Ureter (tissue), 1 donor: ENCODE measurements around the gene NCBP1. TPM values are rescaled to one million over a fixed set of nuclear protein-coding genes. Genes with fewer than 3 reads are reported as not detected.

ENCODE experiments used
- DNase-seq: peaks from one replicate; pipeline ENCODE4 v3.0.0-alpha.2; 2020; ENCODE audit warnings: low spot score
- total RNA-seq: library from RNA; stranded (reverse); gene quantifications from one replicate; pipeline ENCODE4 v1.2.4, GENCODE V29; 2023
- donor health status: DM: yes; HTN: yes; CAD: no.

The NCBP1 gene
- total RNA-seq, 1 donor from 2014 or later = 39.8 TPM

DNA sequence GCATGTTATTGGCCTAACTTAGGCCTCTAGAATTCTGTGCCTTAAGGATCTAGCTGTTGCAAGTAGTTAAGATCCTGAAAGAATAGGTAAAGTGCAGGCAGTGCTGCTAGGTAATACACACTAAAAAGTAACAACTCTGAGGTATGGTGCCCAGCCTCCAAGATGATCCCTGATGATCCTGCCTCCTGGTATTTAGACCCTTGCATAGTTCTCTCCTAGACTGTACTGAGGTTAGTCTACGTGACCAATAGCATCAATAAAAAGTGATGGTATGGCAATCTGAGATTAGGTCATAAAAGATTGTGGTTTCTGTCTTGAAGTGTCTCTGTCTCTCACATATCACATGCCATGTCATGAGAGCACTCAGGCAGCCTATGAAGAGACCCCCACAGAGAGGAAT lies 9.7 kb upstream of the NCBP1 start:
- DNase-seq = no peak

DNA sequence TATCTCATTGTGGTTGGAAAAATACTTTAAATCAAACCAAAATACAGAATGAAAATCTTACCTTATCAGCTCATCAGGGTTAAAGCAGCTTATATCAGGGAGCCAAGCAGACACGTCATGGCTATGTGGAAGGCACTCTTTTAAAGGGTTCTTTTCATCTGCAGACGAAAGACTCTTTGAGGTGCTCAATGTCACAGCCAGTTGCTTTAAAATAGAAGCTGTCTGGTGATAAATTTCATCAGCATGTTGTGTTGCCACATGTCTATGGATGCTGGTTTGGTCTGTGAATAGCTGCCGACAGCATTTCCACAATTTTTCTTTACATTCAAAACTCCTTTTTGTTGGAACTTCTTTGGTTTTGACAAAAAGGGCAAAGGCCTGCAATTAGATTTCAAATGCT lies 8.0 kb upstream of the NCBP1 start:
- no peak for DNase-seq

- no peak for DNase-seq
These were observed 6.0 kb upstream of the NCBP1 start for GRCh38 chr9:97627624-97628023.

- DNase-seq = no peak
These were observed 5.0 kb upstream of the NCBP1 start for GRCh38 chr9:97628668-97629067.

- DNase-seq = no peak
These were observed 4.5 kb upstream of the NCBP1 start for GRCh38 chr9:97629156-97629555.

DNA sequence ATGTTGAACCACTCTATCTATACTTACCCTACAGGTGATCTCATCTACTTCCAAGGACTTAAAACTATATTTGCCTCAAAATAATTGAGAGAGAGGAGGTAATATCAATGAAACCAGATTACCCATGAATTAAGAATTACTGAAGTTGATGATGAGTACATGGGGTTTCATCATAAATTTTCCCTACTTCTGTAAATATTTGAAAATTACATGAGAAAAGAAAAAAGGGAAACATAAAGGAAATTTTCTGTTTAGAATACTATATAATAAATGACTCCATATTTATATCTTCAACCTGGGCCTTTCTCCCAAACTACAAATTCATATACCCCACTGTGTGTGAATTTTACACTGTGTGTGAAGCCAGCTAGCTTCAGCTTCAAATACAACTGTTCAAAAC lies 3.0 kb upstream of the NCBP1 start:
- no peak for DNase-seq

DNA sequence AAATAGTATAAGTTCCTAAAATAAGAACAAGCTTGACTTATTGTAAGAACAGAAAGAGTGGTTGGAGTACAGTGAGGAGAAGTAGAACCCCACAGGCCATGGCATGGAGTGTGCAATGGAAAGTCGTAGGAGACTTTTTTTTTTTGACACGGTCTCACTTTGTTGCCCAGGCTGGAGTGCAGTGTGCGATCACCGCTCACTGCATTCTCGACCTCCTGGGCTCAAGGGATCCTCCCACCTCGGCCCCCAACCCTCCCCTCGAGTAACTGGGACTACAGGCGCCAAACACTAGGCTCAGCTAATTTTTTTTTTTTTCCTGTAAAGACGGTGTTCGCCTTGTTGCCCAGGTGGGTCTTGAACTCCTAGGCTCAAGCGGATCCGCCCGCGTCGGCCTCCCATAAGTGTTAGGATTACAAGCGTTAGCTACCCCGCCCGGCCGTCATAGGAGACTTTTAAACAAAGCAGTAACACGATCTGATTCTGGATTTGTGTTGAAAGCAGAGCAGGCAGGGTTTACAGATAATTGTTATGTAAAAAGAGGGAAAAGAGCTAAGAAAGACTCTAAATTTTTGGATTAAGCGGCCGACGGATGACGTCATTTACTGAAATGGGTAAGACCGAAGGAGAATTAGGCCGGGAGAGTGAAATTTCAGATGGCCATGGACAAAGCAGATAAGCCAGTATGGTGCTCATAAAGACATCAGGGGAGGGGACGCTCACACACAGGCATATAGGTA lies 1.2 kb upstream of the NCBP1 start:
- DNase-seq = no peak

DNA sequence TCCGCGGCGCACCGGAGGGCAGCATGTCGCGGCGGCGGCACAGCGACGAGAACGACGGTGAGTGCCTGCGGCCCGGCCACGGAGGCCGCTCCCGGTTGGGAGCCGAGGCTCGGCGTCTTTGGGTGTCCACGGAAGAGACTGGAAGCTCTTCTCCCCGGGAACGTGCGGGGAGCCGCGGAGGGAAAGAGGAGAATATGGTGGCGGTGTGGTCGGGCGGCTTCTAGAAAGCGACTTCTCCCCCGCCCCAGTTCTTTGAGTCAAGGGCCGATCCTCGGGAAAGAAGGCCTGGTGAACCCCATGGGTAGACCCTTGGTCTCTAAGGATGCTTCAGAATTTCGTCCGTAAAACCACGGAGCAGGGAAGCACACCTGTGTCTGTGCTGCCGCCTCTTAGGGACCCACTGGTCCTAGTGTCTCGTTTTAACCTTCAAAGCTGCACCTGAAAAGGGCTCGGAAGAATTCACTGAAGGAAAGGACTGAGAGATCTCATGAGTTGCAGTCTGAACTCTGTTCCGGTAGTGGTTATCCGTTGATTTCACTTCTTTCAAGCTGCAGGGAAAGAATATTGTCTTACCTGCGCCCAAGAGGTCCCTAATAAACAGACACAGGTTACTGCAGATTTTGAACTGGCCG lies 354 bp downstream of the NCBP1 start:
- no peak for DNase-seq

GRCh38 chr9:97635026-97635425 lies 1.4 kb downstream of the NCBP1 start:
- no peak for DNase-seq

DNA sequence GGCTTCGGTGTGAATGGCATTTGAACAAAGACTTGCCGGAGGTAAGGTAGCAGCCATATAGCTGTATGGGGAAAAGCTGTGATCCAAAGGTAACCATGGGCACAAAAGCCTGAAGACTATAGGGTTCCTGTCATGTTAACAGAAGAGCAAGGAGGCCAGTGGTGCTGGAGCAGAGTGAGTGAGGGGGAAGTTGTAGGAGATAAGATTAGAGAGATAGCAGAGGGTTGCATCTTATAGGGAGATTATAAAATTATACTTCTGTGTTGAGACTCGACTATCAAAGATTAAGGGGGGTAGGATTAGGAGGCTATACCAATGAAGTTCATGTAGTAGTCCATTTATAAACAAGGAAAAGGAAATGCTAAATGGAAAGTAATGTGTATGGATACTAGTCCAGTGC lies 3.3 kb downstream of the NCBP1 start:
- no peak for DNase-seq

GRCh38 chr9:97638666-97639065 lies 5.0 kb downstream of the NCBP1 start:
- no peak for DNase-seq

- DNase-seq = no peak
These were observed 6.7 kb downstream of the NCBP1 start for GRCh38 chr9:97640325-97640724.

DNA sequence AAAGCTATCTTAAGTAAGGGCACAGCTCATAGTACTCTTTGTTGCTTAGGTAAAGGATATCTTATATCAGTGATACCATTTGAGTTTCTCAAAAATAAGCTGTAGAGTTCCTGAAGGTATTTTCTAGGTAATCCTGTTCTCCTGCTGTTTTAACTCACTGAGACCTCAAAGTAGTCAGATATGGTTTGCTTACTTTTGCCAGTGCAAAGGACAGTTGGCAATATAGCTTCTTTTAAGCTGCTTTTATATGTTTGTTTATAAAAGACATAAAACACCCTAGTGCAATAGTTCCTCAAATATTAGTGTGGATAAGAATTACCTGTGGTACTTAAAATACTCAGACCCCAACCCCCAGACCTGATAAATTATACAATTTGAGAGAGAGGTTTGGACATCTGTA lies 12.1 kb downstream of the NCBP1 start:
- DNase-seq = no peak

DNA sequence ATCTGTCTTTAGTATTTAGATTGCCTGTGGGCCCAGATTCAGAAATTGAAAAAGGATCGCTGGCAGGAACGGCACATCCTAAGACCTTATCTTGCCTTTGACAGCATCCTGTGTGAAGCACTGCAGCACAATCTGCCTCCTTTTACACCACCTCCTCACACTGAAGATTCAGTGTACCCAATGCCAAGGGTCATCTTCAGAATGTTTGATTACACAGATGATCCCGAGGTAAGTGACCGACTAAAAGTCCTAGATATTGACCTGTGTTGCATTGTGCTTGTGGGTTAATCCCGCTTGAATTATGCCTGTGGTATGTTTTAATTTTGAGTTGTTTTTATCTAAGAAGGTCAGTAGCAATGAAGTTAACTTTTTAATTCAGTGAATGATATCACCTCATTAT lies 14.4 kb downstream of the NCBP1 start:
- DNase-seq = no peak

DNA sequence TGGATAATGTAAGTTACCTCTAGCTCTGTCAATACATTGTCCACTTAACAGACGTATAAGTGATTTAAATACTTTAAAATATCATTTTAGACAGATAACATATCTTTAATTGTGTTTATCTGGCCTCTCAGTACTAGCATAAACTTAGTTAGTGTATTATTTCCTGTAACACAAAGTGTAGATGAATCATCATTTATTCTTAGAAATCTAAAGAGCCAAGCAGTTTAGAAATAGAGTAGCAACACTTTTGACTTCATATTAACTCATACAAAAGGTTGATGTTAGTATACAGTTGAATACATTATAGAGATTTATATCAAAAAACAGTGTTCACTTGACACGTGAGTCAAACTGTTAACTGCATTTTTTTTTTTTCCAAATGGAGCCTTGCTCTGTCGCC lies 18.0 kb downstream of the NCBP1 start:
- DNase-seq = no peak

- no peak for DNase-seq
These were observed 25.1 kb downstream of the NCBP1 start for GRCh38 chr9:97658707-97659106.

- DNase-seq = no peak
These were observed 26.1 kb downstream of the NCBP1 start for GRCh38 chr9:97659771-97660170.

DNA sequence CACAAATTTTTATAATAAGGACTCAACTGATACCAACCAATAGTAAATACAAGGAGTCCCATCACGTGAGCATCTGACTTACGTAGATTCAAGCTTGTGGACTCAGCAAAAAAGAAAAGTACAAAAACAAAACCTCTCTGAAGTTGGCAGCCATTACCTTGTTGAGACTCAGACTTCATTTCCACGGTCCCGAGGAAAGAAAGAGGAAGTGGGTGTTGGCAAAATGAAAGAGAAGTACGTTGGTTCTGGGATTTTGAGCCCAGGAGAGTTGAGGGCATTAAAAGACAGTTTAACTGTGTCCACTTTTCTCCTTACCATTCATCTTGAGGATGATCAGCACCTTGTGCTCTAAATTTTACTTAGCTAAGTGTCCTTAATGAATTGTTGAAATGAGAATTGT lies 26.7 kb downstream of the NCBP1 start:
- no peak for DNase-seq

GRCh38 chr9:97660847-97661246 lies 27.2 kb downstream of the NCBP1 start:
- no peak for DNase-seq

DNA sequence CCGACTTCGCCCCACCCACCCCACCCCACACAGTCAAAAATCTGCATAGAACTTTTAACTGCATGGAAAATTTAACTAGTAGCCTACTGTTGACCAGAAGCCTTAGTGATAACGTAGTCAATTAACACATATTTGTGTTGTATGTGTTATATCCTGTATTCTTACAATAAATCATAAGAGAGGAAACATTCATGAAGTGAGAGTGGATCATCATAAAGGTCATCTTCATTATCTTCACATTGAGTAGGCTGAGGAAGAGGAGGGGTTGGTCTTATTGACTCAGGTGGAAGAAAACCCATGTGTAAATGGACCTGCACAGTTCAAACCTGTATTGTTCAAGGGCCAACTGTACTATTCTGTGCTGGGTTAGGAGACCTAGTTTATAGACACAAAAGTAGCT lies 32.1 kb downstream of the NCBP1 start:
- no peak for DNase-seq

DNA sequence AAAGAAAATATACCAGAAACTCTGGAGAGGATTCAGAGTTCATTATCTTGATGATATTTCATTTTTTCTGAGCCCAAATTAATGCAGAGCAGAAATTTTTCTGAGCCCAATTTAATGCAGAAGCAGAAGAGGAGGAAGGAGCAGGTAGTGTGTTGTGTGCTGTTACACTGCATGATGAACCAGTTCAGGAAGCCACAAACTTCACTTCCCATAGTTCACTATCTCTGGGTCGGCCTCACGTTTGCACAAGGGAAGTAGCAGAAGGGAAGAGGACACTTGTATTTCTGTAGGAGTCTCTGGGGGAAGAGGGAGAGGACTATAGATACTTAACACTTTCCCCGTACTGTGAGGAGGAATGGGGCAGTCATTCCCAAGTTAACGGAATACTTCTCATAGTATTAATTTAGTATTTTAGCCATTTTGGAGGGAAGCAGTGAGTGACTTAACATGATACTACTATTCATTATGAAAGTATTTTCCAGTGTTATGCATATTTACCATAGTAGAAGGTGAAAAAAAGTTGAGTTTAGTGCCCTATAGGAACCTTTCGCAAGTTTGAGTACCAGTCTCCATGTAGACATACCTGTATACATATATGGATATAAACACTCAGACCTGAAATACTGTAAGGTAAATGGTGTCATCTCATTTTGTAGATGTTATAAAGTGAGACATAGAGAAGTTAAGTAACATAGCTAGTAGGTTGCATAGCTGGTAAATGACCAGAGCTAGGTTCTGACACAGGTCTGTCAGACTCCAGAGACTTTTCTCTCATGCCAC lies 33.5 kb downstream of the NCBP1 start:
- no peak for DNase-seq

- DNase-seq = no peak
These were observed 34.9 kb downstream of the NCBP1 start for GRCh38 chr9:97668485-97668884.

DNA sequence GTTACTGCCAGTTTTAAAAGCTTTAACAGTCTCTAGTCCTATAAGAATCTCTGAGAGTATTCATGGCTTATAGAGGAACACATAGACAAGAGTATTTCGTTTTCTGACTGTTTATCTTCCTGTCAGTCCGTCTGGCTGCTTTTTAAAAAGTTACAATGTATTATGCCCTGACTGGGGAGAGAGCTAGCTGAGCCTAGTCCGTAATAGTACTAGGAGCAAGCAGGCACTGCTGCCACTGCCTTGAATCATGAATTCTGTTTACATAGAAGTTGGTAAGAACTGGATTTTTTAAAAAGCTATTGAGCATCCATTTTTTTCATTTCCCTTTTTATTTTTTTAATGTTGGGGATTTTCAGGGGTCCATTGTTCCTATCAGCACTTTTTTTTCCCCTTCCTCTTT lies 37.0 kb downstream of the NCBP1 start:
- DNase-seq = no peak
